HEK293 (cell line): Measurements from ENCODE around the gene VWF.
"Not testable (repeated sequence)": the region's sequence is repeated elsewhere in the genome, so short reads cannot be mapped to it uniquely, and the experiment has no call there.

Experiments used
- TCF7L2 ChIP-seq: IDR thresholded peaks from 2 replicates; pipeline ENCODE4 v1.6.1; 2011; ENCODE audit warnings: low read depth, mild to moderate bottlenecking, inconsistent platforms, low read length, moderate library complexity, borderline replicate concordance
- ZNF274 ChIP-seq, 2 experiments: fragments of 200-500 bp in 1 of 2; fragments of 450-650 bp in 1 of 2; sonication (Bioruptor generic) in 1 of 2; formaldehyde crosslinking in 1 of 2; IDR thresholded peaks; 2 replicates each; pipeline versions ENCODE4 v1.5.1 to v1.6.1; 2014 to 2016; ENCODE audit warnings: borderline replicate concordance in 1 of 2, inconsistent platforms in 1 of 2, low read length in 1 of 2, missing biosample characterization in 1 of 2, missing genetic modification characterization in 1 of 2
- ZNF404 ChIP-seq: fragments of 450-650 bp; formaldehyde crosslinking; IDR thresholded peaks from 2 replicates; pipeline ENCODE4 v1.5.1; 2017; ENCODE audit warnings: missing biosample characterization, missing genetic modification characterization

GRCh38 chr12:6160049-6160649, 35.7 kb upstream of the VWF start:
- TF ChIP-seq ZNF404 (tag by site-specific recombination); TCF7L2; ZNF274 (IDR thresholded peaks at IDR 0.05; ENCODE audit: low read length); ZNF274 (tag by site-specific recombination; IDR thresholded peaks at IDR 0.05; ENCODE audit: borderline replicate concordance): not testable (repeated sequence)
